HG03457 (cell line): ENCODE results near the gene SLC34A1.
"Not testable (repeated sequence)": the region's sequence is repeated elsewhere in the genome, so short reads cannot be mapped to it uniquely, and the experiment has no call there.

Source experiments
- ATAC-seq: cut with Tn5 transposase; IDR thresholded peaks from one replicate; pipeline ENCODE4 v1.9.1; 2021; ENCODE audit warnings: moderate number of reproducible peaks; ENCODE audit not compliant: unreplicated experiment

The SLC34A1 gene

DNA sequence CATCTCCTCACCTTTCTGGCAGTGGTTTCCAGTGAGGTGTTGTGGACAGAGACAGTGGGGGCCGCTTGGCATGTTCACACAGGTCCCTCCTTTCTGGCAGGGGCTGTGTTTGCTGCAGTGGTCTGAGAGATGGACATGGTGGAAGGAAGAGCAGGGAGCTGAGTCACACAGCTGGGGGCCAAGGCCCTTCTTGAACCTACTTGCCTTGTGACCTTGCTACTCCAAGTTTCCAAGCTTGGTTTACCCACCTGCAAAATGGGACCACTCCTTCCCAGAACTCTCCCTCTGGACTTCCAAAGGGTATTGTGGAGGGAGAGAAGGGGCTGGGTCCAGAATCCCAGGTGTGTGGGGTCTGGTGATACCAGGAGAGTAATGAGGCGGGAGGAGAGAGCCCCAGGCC lies 21.1 kb downstream of the SLC34A1 start:
- no peak for ATAC-seq

DNA sequence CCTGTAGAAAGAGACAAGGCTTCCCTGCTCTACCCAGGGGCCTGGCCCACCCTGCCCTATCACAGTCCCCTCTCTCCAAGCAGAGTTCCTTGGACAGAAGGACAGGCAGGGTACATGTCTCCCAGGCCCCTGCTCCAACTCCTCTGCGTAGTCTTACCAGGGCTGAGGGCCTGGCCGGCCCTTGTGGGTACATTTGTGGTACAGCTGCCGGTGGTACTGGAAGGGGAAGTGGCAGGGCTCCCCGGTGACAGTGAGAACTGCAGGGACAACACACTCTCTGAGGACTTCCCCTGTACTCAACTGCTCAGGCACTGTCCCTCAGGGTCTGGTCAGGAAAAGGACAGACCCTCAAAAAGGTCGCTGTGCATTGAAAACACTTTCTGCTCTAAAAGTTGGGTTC lies 21.6 kb downstream of the SLC34A1 start:
- ATAC-seq: no peak

DNA sequence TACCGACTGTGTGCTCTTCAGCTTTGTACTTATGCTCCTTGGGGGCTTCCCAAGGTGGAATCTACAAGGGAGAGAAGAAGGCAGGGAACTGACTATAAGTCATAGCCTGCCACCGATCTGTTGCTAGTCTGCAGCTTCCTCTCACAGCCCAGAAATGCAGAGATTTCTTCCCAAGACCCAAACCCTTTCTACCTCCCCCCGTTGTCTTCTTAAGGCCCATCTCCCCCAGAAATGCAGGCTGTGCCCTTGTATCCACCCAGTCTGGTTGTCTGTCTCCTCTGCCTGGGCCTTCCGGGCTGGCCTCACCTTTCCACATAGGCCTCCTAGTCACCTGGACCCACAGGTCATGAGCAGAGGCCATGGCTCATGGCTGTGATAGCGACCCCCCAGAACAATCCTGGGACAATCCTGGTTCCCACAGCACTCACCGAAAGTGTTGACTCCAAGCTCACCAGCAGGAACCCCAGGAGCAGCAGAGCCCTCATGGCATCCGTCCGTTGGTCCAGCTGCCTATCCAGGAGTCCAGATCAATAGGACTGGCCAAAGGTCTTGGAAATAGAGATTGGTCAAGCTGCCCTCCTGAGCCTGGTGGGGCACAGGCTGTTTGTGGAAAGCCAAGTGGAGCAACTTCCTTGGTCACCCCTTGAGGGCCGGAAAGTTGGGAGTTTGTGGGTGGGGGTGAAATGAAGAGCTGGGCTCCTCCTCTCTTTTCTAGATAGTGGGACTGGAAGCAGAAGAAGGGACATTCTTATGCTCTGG lies 25.0 kb downstream of the SLC34A1 start, which contains the start of gene F12:
Gene F12, minus strand, starts transcription at position 522 of the 759 bp plus-strand sequence. Its CDS starts 37 bp downstream, at position 485.
- no peak for ATAC-seq

DNA sequence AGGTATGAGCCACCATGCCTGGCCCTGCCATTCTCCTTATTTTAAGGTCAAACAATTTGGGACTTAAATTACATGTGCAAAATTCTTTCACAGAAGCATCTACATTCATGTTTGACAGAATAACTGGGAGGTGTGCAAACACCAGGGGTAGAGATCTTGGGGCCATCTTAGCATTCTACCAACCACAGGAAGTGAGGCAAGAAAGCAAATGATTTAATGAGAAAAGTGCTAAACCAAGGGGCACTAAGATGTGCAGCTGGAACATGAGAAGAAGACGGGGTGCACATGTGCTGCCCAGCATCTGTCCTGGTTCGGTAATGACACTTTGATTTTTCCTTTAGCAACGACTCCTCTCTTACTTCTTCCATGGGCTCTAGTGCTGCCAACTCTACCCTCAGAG lies 26.3 kb downstream of the SLC34A1 start:
- ATAC-seq: no peak

DNA sequence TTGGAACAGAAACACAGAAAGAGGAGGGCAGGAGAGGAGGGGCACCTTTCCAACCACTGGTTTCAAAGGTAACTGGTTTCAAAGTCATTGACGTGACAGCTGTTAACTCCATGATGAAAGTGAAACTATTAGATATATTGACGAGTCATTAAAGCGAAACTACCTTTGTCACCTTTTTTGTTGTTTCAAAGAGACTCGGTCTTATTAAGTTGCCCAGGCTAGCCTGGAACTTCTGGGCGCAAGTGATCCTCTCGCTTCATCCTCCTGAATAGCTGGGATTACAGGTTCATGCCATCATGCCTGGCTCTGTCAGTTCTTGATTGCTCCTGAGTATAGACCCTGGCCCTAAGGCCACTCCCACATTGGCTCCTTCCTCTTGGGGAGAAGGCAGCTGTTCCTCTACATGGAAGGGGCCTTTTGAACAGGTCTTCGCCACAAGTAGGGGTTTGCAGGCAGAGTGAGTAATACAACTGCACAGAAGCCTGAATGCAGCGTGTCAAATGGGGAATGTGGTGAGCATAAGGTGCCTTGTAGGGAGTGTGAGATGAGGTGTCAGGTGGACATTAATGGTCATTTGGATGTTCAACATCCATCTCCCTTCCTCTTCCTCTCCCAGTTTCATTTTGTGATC lies 28.5 kb downstream of the SLC34A1 start:
- no peak for ATAC-seq

DNA sequence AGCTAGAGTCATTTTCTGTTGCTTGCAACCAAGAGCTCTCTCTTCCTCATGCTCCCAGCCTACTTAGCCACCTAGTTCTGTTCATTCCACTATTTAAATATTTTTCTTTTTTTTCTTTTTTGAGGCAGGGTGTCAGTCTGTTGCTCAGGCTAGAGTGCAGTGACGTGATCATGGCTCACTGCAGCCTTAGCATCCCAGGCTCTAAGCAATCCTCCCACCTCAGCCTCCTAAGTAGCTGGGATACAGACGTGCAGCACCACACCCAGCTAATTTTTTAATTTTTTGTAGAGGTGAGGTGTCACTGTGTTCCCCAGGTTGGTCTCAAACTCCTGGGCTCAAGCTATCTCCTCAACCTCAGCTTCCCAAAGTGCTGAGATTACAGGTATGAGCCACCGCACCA lies 30.2 kb downstream of the SLC34A1 start:
- no peak for ATAC-seq

DNA sequence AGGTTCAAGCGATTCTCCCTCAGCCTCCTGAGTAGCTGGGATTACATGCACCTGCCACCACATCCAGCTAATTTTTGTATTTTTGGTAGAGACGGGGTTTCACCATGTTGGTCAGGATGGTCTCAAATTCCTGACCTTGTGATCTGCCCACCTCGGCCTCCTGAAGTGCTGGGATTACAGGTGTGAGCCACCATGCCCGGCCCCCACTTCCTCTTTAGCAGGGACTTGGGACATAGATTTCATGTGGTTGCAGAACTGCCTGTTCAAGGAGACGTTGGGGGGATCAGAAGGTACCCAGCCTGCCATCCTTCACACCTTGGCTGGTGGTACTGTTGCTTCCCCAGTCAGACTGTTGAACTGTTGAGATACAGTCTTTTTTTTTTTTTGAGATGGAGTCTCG lies 32.8 kb downstream of the SLC34A1 start:
- ATAC-seq: not testable (repeated sequence)

DNA sequence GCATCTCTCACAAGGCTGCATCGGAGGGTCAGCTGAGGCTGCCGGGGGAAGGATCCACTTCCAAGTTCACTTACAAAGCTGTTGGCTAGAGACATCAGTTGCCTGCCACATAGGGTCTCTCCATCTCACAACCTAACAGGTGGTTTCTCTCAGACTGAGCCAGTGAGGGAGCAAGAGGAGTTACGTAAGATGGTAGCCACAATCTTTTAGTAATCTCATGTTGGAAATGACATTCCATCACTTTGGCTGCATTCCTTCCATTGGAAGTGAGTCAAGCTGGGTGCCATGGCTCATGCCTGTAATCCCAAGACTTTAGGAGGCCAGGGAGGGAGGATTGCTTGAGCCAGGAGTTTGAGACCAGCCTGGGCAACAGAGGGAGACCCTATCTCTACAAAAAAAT lies 34.8 kb downstream of the SLC34A1 start:
- no peak for ATAC-seq

DNA sequence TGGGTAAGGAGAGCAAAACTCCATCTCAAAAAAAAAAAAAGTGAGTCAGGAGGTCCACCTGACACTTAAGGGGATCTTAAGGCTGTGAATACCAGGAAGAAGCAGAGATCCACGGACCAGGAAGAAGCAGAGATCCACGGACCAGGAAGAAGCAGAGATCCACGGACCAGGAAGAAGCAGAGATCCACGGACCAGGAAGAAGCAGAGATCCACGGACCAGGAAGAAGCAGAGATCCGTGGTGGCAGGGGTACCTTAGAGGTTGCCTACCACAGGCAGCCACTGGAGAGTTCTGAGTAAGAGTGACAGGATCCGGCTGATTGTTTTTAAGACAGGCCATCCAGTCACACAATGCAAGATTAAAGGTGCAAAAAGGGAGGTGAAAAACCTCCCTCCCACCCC lies 36.2 kb downstream of the SLC34A1 start:
- not testable (repeated sequence) for ATAC-seq

DNA sequence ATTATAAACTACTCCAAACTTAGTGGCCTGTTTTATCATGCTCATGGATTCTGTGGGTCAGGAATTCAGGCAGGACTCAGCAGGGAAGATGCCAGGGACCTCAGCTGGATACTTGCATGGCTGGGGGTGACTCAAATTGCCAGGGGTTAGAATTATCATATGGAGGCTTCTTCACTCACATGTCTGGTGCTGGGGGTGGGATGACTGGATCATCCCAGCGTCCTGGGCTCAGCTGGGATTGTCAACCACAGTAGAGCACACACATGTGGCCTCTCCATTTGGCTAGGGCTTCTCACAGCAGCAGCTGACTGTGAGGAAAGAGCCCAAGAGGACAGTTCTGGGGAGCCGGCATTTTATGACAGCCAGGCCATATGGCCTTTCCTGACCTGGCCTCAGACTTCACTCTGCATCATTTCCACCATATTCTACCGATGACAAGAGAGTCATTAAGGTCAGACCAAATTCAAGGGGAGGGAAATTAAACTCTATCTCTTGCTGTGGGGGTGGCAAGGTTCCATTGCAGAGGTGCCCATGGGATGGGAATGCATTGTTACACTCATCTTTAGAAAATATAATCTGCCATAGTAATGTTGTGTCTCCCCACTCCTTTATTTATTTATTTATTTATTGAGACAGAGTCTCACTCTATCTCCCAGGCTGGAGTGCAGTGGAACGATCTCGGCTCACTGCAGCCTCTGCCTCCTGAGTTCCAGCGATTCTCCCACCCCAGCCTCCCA lies 37.0 kb downstream of the SLC34A1 start:
- no peak for ATAC-seq

DNA sequence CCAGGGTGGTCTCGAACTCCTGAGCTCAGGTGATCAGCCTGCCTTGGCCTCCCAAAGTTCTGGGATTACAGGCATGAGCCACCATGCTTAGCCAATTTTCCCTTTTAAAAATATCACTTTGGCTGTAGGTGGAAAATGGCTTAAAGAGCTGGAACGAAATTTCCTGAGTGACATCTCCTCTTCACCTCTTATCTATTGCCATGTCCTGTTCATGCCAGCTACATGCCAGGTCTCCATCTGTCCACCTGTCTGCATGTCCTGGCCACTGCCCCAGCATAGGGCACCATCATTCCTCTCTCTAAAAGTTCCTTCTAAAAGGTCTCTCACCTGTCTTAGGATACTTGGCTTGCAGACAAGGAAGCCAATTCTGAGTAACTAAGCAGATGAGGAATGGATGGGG lies 39.4 kb downstream of the SLC34A1 start:
- ATAC-seq: no peak

DNA sequence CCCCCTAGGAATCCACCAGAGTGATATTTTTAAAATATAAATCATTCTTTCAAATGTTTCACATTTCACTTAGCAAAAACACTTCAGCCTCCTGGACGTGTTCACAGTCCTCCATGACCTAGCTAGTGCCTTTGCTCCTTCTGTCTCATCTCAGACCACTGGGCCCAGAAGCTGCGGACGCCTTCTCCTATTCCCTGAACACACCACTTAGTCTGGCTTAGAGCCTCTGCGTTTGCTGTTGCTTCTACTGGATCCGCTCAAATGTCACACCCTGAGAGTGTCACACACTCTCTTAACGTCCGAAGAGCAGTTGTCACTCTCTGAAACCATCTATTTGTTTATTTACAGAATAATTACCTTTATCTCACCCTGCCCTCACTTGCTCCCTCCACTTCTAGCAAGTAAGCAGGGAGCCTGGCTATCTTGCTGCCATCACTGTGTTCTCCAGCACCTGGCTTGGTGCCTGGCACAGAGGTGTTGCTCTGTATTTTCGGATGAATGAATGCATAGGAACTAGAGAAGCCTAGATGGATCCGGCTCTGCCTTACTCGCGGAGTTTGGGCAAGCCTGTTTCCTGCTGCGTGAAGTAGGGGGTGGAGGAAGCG lies 41.1 kb downstream of the SLC34A1 start:
- no peak for ATAC-seq

DNA sequence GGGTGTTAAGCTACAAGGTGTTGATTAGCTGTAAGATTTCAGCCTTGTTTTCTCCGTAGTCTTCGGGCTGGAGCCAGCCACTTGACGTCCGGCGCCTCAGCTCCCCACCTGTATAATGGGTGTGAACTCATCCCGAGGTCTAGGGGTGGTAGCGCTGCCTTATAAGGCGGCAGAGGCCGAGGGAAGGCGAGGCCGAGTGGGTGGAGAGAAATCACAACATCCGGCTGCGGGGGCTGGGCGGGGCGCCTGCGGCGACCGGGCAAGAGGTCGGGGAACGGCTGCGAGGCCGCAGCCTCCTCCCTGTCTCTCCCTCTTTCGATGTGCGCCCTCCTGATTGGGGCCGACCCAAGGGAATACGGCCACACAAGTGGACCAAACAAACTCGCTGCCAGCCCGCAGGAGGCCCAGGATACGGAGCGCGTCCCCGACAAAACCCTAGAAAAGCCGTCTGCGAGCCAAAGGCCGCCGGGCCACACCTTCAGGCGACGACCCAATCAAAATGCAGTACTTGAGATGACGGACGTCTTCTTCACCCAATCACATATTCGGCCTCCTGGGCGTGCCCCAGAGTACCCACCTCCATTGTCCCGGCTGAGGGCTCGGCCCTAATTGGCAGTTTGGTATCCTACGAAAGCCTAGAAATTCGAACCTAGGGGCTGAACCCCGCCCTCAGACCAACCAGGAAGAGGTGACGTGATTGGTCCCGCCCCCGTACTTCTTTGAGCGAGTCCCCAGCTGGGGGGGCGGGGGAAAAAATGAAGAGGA lies 41.7 kb downstream of the SLC34A1 start:
- peak; percentile 68 for ATAC-seq

DNA sequence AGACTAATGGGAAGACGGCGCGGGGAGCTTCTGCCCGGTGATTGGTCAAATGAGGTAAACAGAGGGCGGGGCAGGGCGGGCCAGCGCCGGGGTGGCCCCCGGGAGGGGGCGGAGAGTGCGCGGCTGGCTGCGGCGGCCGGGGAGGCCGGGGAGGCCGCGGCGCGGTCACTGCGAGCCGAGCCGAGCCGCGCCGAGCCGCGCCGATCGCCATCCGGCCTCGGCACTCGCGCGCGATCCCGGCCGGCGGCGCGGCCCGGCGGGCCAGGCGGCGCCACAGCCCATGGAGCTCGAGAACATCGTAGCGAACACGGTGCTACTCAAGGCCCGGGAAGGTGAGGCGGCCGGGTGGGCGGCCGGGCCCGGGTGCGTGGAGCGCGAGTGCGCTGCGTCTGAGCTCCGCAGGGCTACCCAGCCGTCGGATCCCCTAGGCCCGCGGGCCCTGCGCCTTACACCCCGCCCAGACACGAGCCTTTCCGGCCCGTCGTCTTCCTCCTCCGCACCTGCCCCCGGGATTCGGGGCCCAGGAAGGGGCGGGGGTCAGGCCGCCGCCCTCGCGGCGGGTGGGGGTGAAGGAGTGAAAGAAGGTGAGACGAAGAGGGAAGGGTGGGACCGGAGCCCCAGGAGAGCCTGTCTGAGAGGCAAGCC lies 42.5 kb downstream of the SLC34A1 start, which contains the start of gene GRK6:
Gene GRK6, plus strand, starts transcription at position 111 of the 645 bp plus-strand sequence. Its CDS starts 170 bp downstream, at position 281.
- ATAC-seq: peak; percentile 2

DNA sequence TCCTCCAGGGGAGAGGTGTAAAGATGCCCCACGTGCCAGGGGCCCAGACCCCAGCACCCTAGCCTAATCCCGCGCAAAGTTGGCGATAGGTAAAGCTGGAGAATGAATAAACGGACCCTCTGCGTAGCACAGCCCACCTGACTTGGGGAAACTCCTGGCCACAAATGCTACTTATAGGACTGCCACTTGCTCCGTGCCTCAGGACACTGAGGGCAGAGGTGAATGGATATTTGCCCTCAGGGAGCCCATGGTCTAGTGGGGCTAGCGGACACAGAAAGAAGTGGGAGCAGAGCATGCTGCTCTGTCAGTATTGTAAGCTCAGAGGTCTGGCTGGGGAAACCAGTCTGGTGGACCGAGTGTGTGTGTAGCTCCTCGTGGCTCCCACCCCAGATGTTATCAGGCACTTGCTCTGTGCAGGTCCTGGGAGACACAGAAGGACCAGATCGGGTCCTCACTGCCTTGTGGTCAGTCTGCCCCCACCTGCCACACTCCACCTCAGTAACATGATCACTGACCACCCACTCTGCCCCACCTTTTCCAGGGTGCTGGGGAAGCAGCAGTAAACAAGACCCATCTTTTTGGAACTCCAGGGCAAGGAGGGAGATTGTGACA lies 43.1 kb downstream of the SLC34A1 start:
- no peak for ATAC-seq

DNA sequence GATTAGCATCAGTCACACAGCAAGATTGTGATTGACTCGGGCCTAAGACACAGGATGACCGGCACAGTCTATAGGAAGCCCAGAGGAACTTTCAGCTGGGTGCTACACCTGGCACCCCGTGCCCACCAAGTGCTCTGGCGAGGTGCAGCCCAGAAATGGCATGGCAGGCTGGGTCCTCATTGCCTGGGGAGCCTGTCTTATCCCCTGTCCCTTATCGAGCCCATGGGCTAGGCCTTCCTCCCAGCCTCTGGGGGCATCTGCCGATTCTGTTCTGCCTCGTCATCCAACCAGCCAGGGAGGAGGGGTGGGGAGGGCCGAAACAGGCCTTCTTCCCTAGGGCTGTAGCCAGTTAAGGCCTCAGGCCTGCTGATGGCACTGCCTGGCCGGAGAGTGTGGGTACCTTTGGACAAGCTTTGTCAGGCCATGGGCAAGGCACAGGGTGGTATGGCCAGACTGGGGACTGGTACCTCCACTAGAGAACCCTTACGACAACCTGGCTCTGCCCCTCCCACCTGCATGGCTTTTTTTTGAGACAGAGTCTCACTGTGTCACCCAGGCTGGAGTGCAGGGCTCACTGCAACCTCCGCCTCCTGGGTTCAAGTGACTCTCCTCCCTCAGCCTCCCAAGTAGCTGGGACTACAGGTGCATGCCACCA lies 43.8 kb downstream of the SLC34A1 start:
- ATAC-seq: no peak

DNA sequence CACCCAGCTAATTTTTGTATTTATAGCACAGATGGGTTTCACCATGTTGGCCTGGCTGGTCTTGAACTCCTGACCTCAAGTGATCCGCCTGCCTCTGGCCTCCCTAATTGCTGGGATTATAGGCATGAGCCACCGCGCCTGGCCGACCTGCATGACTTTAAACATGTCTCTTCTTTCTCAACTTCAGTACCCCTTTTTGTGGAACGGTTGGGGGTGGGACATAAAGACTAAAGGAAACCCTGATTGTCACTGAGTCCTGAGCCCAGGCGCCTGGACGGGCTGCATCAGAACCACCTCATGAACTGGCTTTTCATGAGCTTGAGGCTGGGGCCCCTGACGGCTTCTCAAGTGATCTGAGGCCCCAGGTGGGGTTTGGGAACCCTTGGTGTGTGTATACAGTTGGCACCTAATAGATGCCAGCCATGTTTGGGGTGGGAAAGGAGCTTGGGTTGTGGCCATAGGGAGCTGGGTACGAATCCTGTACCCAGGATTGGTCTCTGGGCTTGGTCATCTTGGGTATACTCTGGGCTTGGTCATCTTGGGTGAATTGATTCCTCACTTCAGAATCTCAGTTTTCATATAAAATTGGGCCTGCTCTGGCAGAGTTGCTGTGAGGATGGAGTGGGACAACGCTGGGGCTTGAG lies 44.5 kb downstream of the SLC34A1 start:
- ATAC-seq: no peak

DNA sequence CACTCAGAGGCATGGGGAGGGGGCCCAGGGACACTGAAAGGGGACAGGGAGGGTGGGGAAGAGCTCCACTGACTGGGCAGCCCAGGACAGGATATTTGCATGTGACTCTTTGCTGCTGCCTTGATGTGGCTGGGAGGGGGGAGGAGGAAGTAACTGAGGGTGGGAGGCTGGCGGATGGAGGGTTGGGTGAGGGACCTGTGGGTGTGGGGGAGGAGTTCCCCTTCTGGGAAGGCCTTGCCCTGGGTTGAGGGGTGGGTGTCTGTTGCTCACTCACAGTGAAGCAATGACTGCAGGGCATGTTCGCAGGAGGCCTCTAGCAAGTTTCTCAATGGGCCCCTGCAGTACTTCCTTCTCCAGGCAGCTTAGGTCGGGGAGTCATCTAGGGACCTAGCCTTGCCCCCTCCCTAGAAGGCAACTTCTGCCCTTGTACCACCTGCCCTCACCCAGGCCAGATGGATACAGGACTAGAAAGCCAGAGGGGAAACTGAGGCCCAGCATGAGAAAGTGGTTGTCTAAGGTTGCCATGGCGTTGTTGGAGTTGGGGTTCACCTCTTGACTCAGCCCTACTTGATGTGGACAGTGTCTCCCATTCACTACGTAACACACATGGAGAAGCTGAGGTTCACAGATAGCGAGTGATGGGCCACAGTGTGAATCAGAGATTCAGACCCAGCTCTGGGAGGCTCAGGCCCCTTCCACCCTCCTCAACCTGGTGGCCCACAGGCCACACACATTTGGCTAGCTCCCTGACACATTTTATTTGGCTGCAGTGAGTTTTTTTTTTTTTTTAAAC lies 45.2 kb downstream of the SLC34A1 start:
- no peak for ATAC-seq
